ENCODE measurements around the gene RABAC1. TPM values are rescaled to one million over a fixed set of nuclear protein-coding genes. Genes with fewer than 3 reads are reported as not detected.

RABAC1 gene
- total and polyA plus RNA-seq, 2 of the 13 experiments (the other 11 are each of a cell fraction or from before 2014, with no cell fraction given): 37.4 to 74.0 TPM

DNA sequence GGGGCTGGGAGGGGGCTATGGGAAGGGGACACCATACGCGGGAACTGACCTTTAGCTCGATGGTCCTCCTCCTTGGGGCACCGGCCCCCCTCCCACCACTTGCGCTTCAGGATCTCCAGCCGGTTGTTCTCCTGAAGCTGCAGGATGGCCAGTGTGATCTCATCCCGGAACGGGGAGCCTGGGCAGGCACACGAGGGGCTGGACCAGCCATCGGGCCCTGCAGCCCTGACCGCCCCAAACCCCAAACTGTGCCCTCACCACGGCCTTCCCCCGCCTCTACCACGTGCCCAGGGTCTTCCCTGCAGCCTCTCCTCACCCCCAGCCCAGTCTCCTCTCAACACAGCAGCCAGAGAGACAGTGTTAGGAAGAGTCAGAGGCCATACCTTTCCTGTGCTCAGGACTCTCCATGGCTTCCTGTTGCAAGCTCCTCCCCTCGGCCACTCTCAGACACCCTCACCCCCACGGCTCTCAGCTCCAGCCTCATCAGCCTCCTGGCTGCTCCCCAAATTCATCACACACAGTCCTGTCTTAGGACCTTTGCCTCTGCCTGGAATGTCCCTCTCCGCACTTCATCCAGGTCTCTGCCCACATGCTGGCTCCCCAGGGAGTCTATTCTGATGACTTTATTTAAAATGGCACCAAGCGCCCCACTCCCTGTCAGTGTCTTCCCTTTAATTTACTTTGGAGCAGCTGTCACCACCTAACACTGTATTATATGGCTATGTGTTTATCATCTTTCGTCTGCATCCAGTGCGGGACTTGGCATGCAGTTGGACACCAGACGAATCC is 44.6 kb upstream of the RABAC1 start:
- Histone ChIP-seq H3K79me2 (ENCODE audit: insufficient read depth, low read length) (no peaks in the 10 kb centered on the region), H3K9me3 (ENCODE audit: low read length) (no peaks in the 10 kb centered on the region), H3K9ac (ENCODE audit: insufficient read depth, low read depth, low read length) (no peak overlapping the region), H3K4me1 (ENCODE audit: insufficient read depth, low read length) (no peaks in the 10 kb centered on the region), H4K20me1 (ENCODE audit: insufficient read depth, low read length) (0 out of 2 replicates have a peak, but pooled peaks cover 6% of the 10 kb centered on the region), H3K36me3 (replicated peaks in 1 of 2; ENCODE audit: control insufficient read depth in 1 of 2, insufficient read depth in 2 of 2, low read length in 2 of 2) (no peaks in the 10 kb centered on the region), H3K27me3 (ENCODE audit: control insufficient read depth in 1 of 2, insufficient read depth in 2 of 2, low read length in 2 of 2) (peaks cover 10 to 67% of the 10 kb centered on the region in 2 experiments; a peak in 4 of 5 replicates), H2AFZ (ENCODE audit: low read length) (no peak overlapping the region), H3K4me2 (ENCODE audit: low read depth, low read length) (no peak overlapping the region), H3K27ac (ENCODE audit: extremely low read length, insufficient read depth, low read length) (no peak overlapping the region), H3K4me3 (replicated peaks in 1 of 3; ENCODE audit: insufficient read depth in 1 of 3, low read depth in 2 of 3, low read length in 3 of 3) (no peak overlapping the region)
- ChIA-PET POLR2A (no interaction called here), CTCF (ENCODE audit: low intra/inter-chr PET ratio, low total read pairs) (no interaction called here)
- TF ChIP-seq, protein P1, sequence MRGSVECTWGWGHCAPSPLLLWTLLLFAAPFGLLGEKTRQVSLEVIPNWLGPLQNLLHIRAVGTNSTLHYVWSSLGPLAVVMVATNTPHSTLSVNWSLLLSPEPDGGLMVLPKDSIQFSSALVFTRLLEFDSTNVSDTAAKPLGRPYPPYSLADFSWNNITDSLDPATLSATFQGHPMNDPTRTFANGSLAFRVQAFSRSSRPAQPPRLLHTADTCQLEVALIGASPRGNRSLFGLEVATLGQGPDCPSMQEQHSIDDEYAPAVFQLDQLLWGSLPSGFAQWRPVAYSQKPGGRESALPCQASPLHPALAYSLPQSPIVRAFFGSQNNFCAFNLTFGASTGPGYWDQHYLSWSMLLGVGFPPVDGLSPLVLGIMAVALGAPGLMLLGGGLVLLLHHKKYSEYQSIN (CRISPR knock-in tag; IDR thresholded peaks at IDR 0.05; ENCODE audit: borderline replicate concordance): no peak
- TF ChIP-seq, protein P2, sequence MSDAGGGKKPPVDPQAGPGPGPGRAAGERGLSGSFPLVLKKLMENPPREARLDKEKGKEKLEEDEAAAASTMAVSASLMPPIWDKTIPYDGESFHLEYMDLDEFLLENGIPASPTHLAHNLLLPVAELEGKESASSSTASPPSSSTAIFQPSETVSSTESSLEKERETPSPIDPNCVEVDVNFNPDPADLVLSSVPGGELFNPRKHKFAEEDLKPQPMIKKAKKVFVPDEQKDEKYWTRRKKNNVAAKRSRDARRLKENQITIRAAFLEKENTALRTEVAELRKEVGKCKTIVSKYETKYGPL (CRISPR knock-in tag; IDR thresholded peaks at IDR 0.05): no peak
- TF ChIP-seq, protein P3, sequence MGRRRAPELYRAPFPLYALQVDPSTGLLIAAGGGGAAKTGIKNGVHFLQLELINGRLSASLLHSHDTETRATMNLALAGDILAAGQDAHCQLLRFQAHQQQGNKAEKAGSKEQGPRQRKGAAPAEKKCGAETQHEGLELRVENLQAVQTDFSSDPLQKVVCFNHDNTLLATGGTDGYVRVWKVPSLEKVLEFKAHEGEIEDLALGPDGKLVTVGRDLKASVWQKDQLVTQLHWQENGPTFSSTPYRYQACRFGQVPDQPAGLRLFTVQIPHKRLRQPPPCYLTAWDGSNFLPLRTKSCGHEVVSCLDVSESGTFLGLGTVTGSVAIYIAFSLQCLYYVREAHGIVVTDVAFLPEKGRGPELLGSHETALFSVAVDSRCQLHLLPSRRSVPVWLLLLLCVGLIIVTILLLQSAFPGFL (CRISPR knock-in tag; IDR thresholded peaks at IDR 0.05): no peak
- no peak for TF ChIP-seq BRCA1 (CRISPR knock-in tag; IDR thresholded peaks at IDR 0.05)
- TF ChIP-seq XBP1 (CRISPR knock-in tag; IDR thresholded peaks at IDR 0.05): no peak
- TF ChIP-seq DNMT3B (CRISPR knock-in tag; conservative IDR thresholded peaks at IDR 0.05): no peak
- TF ChIP-seq, protein P4, sequence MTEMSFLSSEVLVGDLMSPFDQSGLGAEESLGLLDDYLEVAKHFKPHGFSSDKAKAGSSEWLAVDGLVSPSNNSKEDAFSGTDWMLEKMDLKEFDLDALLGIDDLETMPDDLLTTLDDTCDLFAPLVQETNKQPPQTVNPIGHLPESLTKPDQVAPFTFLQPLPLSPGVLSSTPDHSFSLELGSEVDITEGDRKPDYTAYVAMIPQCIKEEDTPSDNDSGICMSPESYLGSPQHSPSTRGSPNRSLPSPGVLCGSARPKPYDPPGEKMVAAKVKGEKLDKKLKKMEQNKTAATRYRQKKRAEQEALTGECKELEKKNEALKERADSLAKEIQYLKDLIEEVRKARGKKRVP (CRISPR knock-in tag; IDR thresholded peaks at IDR 0.05): no peak
- BruUV-seq (replicated peaks): no TSS peak
- no peak for DNase-seq (ENCODE audit: low spot score)
- 12% methylated on average over 13 of the region's 21 CpGs for WGBS (ENCODE audit: low lambda C conversion rate)
- in situ Hi-C loops (cut with HindIII; ENCODE audit: extremely low pct_ligation_motif_present, low pct_unique_long_range_greater_than_20kb): no loop called here
- intact Hi-C loops (cut with micrococcal nuclease; ENCODE audit: unreplicated experiment): no loop called here
- no peak for FAIRE-seq
- no peak for ATAC-seq

Measured in HepG2 (cell line).